HTR-8/SVneo (cell line): Measurements from ENCODE around the gene COL11A2.

ENCODE experiments used
- DNase-seq: peaks from one replicate; pipeline ENCODE4 v3.0.0; 2011; ENCODE audit warnings: low spot score, mixed read lengths; ENCODE audit not compliant: insufficient read length
- FAIRE-seq: peaks from 2 replicates; lab custom pipeline; 2011; peaks lifted over from hg19 to GRCh38; lab: Jason Lieb, UNC

Gene COL11A2

GRCh38 chr6:33124947-33125346, 67.3 kb downstream of the COL11A2 start:
- no peak for FAIRE-seq
- no peak for DNase-seq

GRCh38 chr6:33124525-33124901, 67.8 kb downstream of the COL11A2 start:
- no peak for FAIRE-seq
- no peak for DNase-seq

- peak; percentile 62 for FAIRE-seq
- DNase-seq: peak; percentile 37
These were observed 68.3 kb downstream of the COL11A2 start for GRCh38 chr6:33123732-33124524.

- DNase-seq: no peak
- no peak for FAIRE-seq
These were observed 69.1 kb downstream of the COL11A2 start for GRCh38 chr6:33123181-33123580.

GRCh38 chr6:33120001-33120400, 72.3 kb downstream of the COL11A2 start:
- FAIRE-seq (no peak), DNase-seq (no peak)

GRCh38 chr6:33118525-33119123, 73.6 kb downstream of the COL11A2 start:
- FAIRE-seq: no peak
- peak; percentile 15 for DNase-seq

- DNase-seq (no peak), FAIRE-seq (no peak)
These were observed 74.4 kb downstream of the COL11A2 start for GRCh38 chr6:33117811-33118277.

- FAIRE-seq (no peak), DNase-seq (no peak)
These were observed 75.2 kb downstream of the COL11A2 start for GRCh38 chr6:33116841-33117711.

- FAIRE-seq: no peak
- no peak for DNase-seq
These were observed 75.8 kb downstream of the COL11A2 start for GRCh38 chr6:33116417-33116816.

- no peak for DNase-seq
- FAIRE-seq: no peak
These were observed 77.9 kb downstream of the COL11A2 start for GRCh38 chr6:33114406-33114805.

- DNase-seq (no peak), FAIRE-seq (no peak)
These were observed 78.5 kb downstream of the COL11A2 start for GRCh38 chr6:33113755-33114154.
